Measurements from ENCODE around the gene CRADD. TPM values are rescaled to one million over a fixed set of nuclear protein-coding genes. Genes with fewer than 3 reads are reported as not detected.

The CRADD gene
- total RNA-seq, 1 experiment from 2014 or later, result 39.0 TPM

GRCh38 chr12:93805736-93806141 is 128.6 kb downstream of the CRADD start:
- DNase-seq (ENCODE audit: low spot score), result no peak

GRCh38 chr12:93807354-93807753 is 130.2 kb downstream of the CRADD start:
- DNase-seq (ENCODE audit: low spot score), result no peak

- no peak for DNase-seq (ENCODE audit: low spot score)
Observed at GRCh38 chr12:93808169-93808899, 131.2 kb downstream of the CRADD start.

- DNase-seq (ENCODE audit: low spot score), result no peak
Observed at GRCh38 chr12:93812626-93813025, 135.5 kb downstream of the CRADD start.

GRCh38 chr12:93813186-93813585 is 136.0 kb downstream of the CRADD start:
- DNase-seq (ENCODE audit: low spot score), result no peak

GRCh38 chr12:93813972-93814821 is 137.0 kb downstream of the CRADD start:
- DNase-seq (ENCODE audit: low spot score), result no peak

GRCh38 chr12:93818488-93819049 is 141.4 kb downstream of the CRADD start:
- no peak for DNase-seq (ENCODE audit: low spot score)

- peak; percentile 52 for DNase-seq (ENCODE audit: low spot score)
Observed at GRCh38 chr12:93819050-93819491, 141.9 kb downstream of the CRADD start.

GRCh38 chr12:93823616-93824391 is 146.6 kb downstream of the CRADD start:
- DNase-seq (ENCODE audit: low spot score), result no peak

- peak; percentile 38 for DNase-seq (ENCODE audit: low spot score)
Observed at GRCh38 chr12:93824514-93825500, 147.6 kb downstream of the CRADD start.

GRCh38 chr12:93825501-93825888 is 148.3 kb downstream of the CRADD start:
- no peak for DNase-seq (ENCODE audit: low spot score)

- peak; percentile 31 for DNase-seq (ENCODE audit: low spot score)
Observed at GRCh38 chr12:93825931-93826555, 148.9 kb downstream of the CRADD start.

- no peak for DNase-seq (ENCODE audit: low spot score)
Observed at GRCh38 chr12:93827179-93827578, 150.0 kb downstream of the CRADD start.

- no peak for DNase-seq (ENCODE audit: low spot score)
Observed at GRCh38 chr12:93827669-93828068, 150.5 kb downstream of the CRADD start.

- DNase-seq (ENCODE audit: low spot score), result no peak
Observed at GRCh38 chr12:93829016-93829415, 151.8 kb downstream of the CRADD start.

- no peak for DNase-seq (ENCODE audit: low spot score)
Observed at GRCh38 chr12:93831374-93831773, 154.2 kb downstream of the CRADD start.

GRCh38 chr12:93832131-93832530 is 155.0 kb downstream of the CRADD start:
- no peak for DNase-seq (ENCODE audit: low spot score)

GRCh38 chr12:93833946-93834345 is 156.8 kb downstream of the CRADD start:
- DNase-seq (ENCODE audit: low spot score), result no peak

GRCh38 chr12:93836620-93837260 is 159.6 kb downstream of the CRADD start:
- DNase-seq (ENCODE audit: low spot score), result no peak

GRCh38 chr12:93838193-93838592 is 161.0 kb downstream of the CRADD start:
- no peak for DNase-seq (ENCODE audit: low spot score)

Data from A172 (cell line).